HG03175 (cell line): ENCODE data around the gene B3GALT4.
A peak's percentile ranks its signal among the peaks of the same experiment; 100 is the strongest.

Experiments
- ATAC-seq: cut with Tn5 transposase; IDR thresholded peaks from one replicate; pipeline ENCODE4 v1.9.1; 2021; ENCODE audit warnings: mild to moderate bottlenecking, moderate library complexity; ENCODE audit not compliant: unreplicated experiment

B3GALT4 gene

GRCh38 chr6:33313709-33314514, 37.0 kb downstream of the B3GALT4 start, which contains the start of gene TAPBP:
TSS of gene TAPBP (minus strand) at chr6:33314078. CDS start at chr6:33314041, 37 bp downstream.
- peak; percentile 31 for ATAC-seq

GRCh38 chr6:33314515-33314942, 37.6 kb downstream of the B3GALT4 start:
- ATAC-seq = peak; percentile 25

GRCh38 chr6:33314943-33315792, 38.2 kb downstream of the B3GALT4 start:
- no peak for ATAC-seq

- ATAC-seq = no peak
Measured at GRCh38 chr6:33315793-33316602, 39.1 kb downstream of the B3GALT4 start.

- ATAC-seq = no peak
Measured at GRCh38 chr6:33316603-33317418, 39.9 kb downstream of the B3GALT4 start.

GRCh38 chr6:33317419-33317668, 40.4 kb downstream of the B3GALT4 start:
- ATAC-seq = no peak

GRCh38 chr6:33317669-33318425, 40.9 kb downstream of the B3GALT4 start, which contains the start of gene ZBTB22:
TSS of gene ZBTB22 (minus strand) at chr6:33317744. CDS start at chr6:33316916, 828 bp downstream.
- ATAC-seq = peak; percentile 57

- ATAC-seq = no peak
Measured at GRCh38 chr6:33318426-33319073, 41.6 kb downstream of the B3GALT4 start.

- no peak for ATAC-seq
Measured at GRCh38 chr6:33319939-33320314, 43.0 kb downstream of the B3GALT4 start.

- no peak for ATAC-seq
Measured at GRCh38 chr6:33320315-33321181, 43.6 kb downstream of the B3GALT4 start.

- ATAC-seq = no peak
Measured at GRCh38 chr6:33321227-33321626, 44.3 kb downstream of the B3GALT4 start.

GRCh38 chr6:33323623-33323948, 46.7 kb downstream of the B3GALT4 start:
- no peak for ATAC-seq

GRCh38 chr6:33324125-33324524, 47.2 kb downstream of the B3GALT4 start:
- ATAC-seq = no peak
